Activated T-helper 9 cell treated with anti-CD3 and anti-CD28 coated beads, Interleukin-2, amount 50 U/mL, for 16 hours (primary cell): ENCODE data around the gene KRTDAP.

Experiments
- DNase-seq: peaks from one replicate; pipeline ENCODE4 v3.0.0-alpha.2; 2020; ENCODE audit warnings: low read depth

Gene KRTDAP

GRCh38 chr19:35454663-35455062, 35.6 kb downstream of the KRTDAP start:
- no peak for DNase-seq

GRCh38 chr19:35451338-35452096, 38.7 kb downstream of the KRTDAP start:
- no peak for DNase-seq

- no peak for DNase-seq
Measured at GRCh38 chr19:35449359-35450043, 40.8 kb downstream of the KRTDAP start.

- DNase-seq, result no peak
Measured at GRCh38 chr19:35447606-35448469, 42.4 kb downstream of the KRTDAP start, which contains the start of gene FFAR2. Gene FFAR2 (plus strand): TSS chr19:35448257. CDS start chr19:35449715, 1,458 bp downstream.

- no peak for DNase-seq
Measured at GRCh38 chr19:35445826-35446593, 44.3 kb downstream of the KRTDAP start.

- no peak for DNase-seq
Measured at GRCh38 chr19:35444735-35445134, 45.5 kb downstream of the KRTDAP start.

GRCh38 chr19:35442091-35442490, 48.2 kb downstream of the KRTDAP start:
- no peak for DNase-seq

- no peak for DNase-seq
Measured at GRCh38 chr19:35439921-35440320, 50.3 kb downstream of the KRTDAP start.

- no peak for DNase-seq
Measured at GRCh38 chr19:35438527-35438926, 51.7 kb downstream of the KRTDAP start.

- no peak for DNase-seq
Measured at GRCh38 chr19:35438096-35438495, 52.2 kb downstream of the KRTDAP start.

- no peak for DNase-seq
Measured at GRCh38 chr19:35437406-35437951, 52.8 kb downstream of the KRTDAP start.
